ENCODE data around the gene HTT-AS.

HTT-AS gene

GRCh38 chr4:3077796-3078195 lies 3.5 kb upstream of the HTT-AS start:
- no peak overlapping the region for H3K27ac ChIP-seq
- H3K36me3 ChIP-seq, result no peaks in the 10 kb centered on the region
- H3K4me3 ChIP-seq (ENCODE audit: low read depth in 1 of 2, low read length in 1 of 2), result no peak overlapping the region
- peaks cover 17 to 24% of the 10 kb centered on the region in 2 experiments for H3K4me1 ChIP-seq (ENCODE audit: control insufficient read depth in 1 of 2, insufficient read depth in 1 of 2, low read depth in 1 of 2, low read length in 1 of 2)
- no peaks in the 10 kb centered on the region for H3K27me3 ChIP-seq
- H3K9me3 ChIP-seq, result no peaks in the 10 kb centered on the region
- no peak for TF ChIP-seq CTCF (IDR thresholded peaks at IDR 0.05)

GRCh38 chr4:3075652-3075981 lies 1.3 kb upstream of the HTT-AS start:
- H3K27ac ChIP-seq, result peak overlapping the region; percentile 95
- peak overlapping the region; percentile 86 to 100 for H3K4me3 ChIP-seq (ENCODE audit: low read depth in 1 of 2, low read length in 1 of 2)
- no peaks in the 10 kb centered on the region for H3K9me3 ChIP-seq
- peaks cover 17 to 24% of the 10 kb centered on the region in 2 experiments for H3K4me1 ChIP-seq (ENCODE audit: control insufficient read depth in 1 of 2, insufficient read depth in 1 of 2, low read depth in 1 of 2, low read length in 1 of 2)
- TF ChIP-seq CTCF (IDR thresholded peaks at IDR 0.05), result no peak
- no peaks in the 10 kb centered on the region for H3K27me3 ChIP-seq
- no peaks in the 10 kb centered on the region for H3K36me3 ChIP-seq

GRCh38 chr4:3074846-3075651 lies 711 bp upstream of the HTT-AS start:
- peaks cover 17 to 24% of the 10 kb centered on the region in 2 experiments for H3K4me1 ChIP-seq (ENCODE audit: control insufficient read depth in 1 of 2, insufficient read depth in 1 of 2, low read depth in 1 of 2, low read length in 1 of 2)
- H3K9me3 ChIP-seq, result no peaks in the 10 kb centered on the region
- H3K27ac ChIP-seq, result peak overlapping the region; percentile 95
- TF ChIP-seq CTCF (IDR thresholded peaks at IDR 0.05), result no peak
- peak overlapping the region; percentile 86 to 100 for H3K4me3 ChIP-seq (ENCODE audit: low read depth in 1 of 2, low read length in 1 of 2)
- no peaks in the 10 kb centered on the region for H3K36me3 ChIP-seq
- no peaks in the 10 kb centered on the region for H3K27me3 ChIP-seq

GRCh38 chr4:3073158-3074077 lies 920 bp downstream of the HTT-AS start:
- Histone ChIP-seq H3K36me3 (no peaks in the 10 kb centered on the region), H3K27ac (peak overlapping the region; percentile 95), H3K27me3 (no peaks in the 10 kb centered on the region), H3K4me3 (ENCODE audit: low read depth in 1 of 2, low read length in 1 of 2) (peak overlapping the region; percentile 66 to 100), H3K4me1 (ENCODE audit: control insufficient read depth in 1 of 2, insufficient read depth in 1 of 2, low read depth in 1 of 2, low read length in 1 of 2) (peaks cover 17 to 24% of the 10 kb centered on the region in 2 experiments), H3K9me3 (no peaks in the 10 kb centered on the region)
- TF ChIP-seq CTCF (IDR thresholded peaks at IDR 0.05), result no peak

- H3K36me3 ChIP-seq, result no peaks in the 10 kb centered on the region
- no peaks in the 10 kb centered on the region for H3K9me3 ChIP-seq
- no peak for TF ChIP-seq CTCF (IDR thresholded peaks at IDR 0.05)
- H3K4me3 ChIP-seq (ENCODE audit: low read depth in 1 of 2, low read length in 1 of 2), result no peak overlapping the region
- peaks cover 17 to 24% of the 10 kb centered on the region in 2 experiments for H3K4me1 ChIP-seq (ENCODE audit: control insufficient read depth in 1 of 2, insufficient read depth in 1 of 2, low read depth in 1 of 2, low read length in 1 of 2)
- H3K27me3 ChIP-seq, result no peaks in the 10 kb centered on the region
- no peak overlapping the region for H3K27ac ChIP-seq
Observed at GRCh38 chr4:3071811-3072210, 2.5 kb downstream of the HTT-AS start.
